Transverse colon (tissue), 4 donors: ENCODE data around the gene PIM3. TPM values are rescaled to one million over a fixed set of nuclear protein-coding genes. Genes with fewer than 3 reads are reported as not detected.

ENCODE experiments used
- DNase-seq: peaks from one replicate; pipeline ENCODE4 v3.0.0-alpha.2; 2019
- H3K27ac ChIP-seq, 4 donors: fragments of 200-600 bp; sonication (generic); 2 replicates each; pipeline ENCODE4 v1.5.1; 2016 to 2018; ENCODE audit warnings: inconsistent platforms in 4 of 4
- H3K27me3 ChIP-seq: fragments of 200-600 bp; sonication (generic); 2 replicates; pipeline ENCODE4 v1.5.1; 2017; ENCODE audit warnings: inconsistent platforms
- H3K36me3 ChIP-seq, 4 donors: fragments of 200-600 bp; sonication (generic); 2 replicates each; pipeline ENCODE4 v1.5.1; 2017 to 2019; ENCODE audit warnings: inconsistent platforms in 4 of 4
- H3K4me1 ChIP-seq, 4 donors: fragments of 200-600 bp; sonication (generic); 2 replicates each; pipeline ENCODE4 v1.5.1; 2017 to 2020; ENCODE audit warnings: inconsistent platforms in 4 of 4
- H3K4me3 ChIP-seq, 4 donors: fragments of 200-600 bp; sonication (generic); 1 replicate in 1 of 4; 2 replicates in 3 of 4; pipeline versions ENCODE4 v1.5.1 to v1.6.1; 2017 to 2019; ENCODE audit warnings: inconsistent platforms in 4 of 4
- H3K9me3 ChIP-seq, 2 donors: fragments of 200-600 bp; sonication (generic); 2 replicates each; pipeline ENCODE4 v1.5.1; 2017 to 2019; ENCODE audit warnings: inconsistent platforms in 2 of 2
- CTCF ChIP-seq, 5 experiments: fragments of 200-600 bp in 3 of 5; fragments of 450-650 bp in 2 of 5; sonication (generic) in 3 of 5; IDR thresholded peaks; 1 replicate in 2 of 5; 2 replicates in 3 of 5; pipeline ENCODE4 v1.5.1; 2016 to 2017; ENCODE audit warnings: antibody characterized with exemption in 5 of 5, inconsistent platforms in 3 of 5, mild to moderate bottlenecking in 2 of 5, moderate library complexity in 1 of 5
- EP300 ChIP-seq: sonication (generic); formaldehyde crosslinking; IDR thresholded peaks from one replicate; pipeline ENCODE4 v1.6.1; 2017; ENCODE audit warnings: antibody characterized with exemption, low read depth
- POLR2A ChIP-seq: fragments of 450-650 bp; IDR thresholded peaks from one replicate; pipeline ENCODE4 v1.6.1; 2016; ENCODE audit warnings: antibody characterized with exemption, mild to moderate bottlenecking, moderate library complexity
- POLR2AphosphoS5 ChIP-seq, 3 donors: sonication (generic); formaldehyde crosslinking; IDR thresholded peaks; one replicate each; pipeline ENCODE4 v1.6.1; 2016; ENCODE audit warnings: antibody characterized with exemption in 3 of 3
- WGBS, 2 donors: methylation state at CpG; one replicate each; pipeline ENCODE4 v1.1.5; 2018; ENCODE audit warnings: low coverage in 1 of 2; 5-methylcytosine and 5-hydroxymethylcytosine counted together
- in situ Hi-C, 4 donors: fragments of 200-750 bp; cut with MboI; loops; one replicate each; pipeline versions ENCODE4 v1.15.0 to v1.15.1; 2017; ENCODE audit warnings: low sequenced_read_pairs in 3 of 4, low pct_ligation_motif_present in 1 of 4, low pct_unique_long_range_greater_than_20kb in 1 of 4
- intact Hi-C: fragments of 100-400 bp; cut with DNase I; formaldehyde crosslinking; loops from one replicate; pipeline ENCODE4 v1.15.1; 2023; ENCODE audit warnings: low total_unique reads
- total RNA-seq, 4 donors: library from RNA; depleted of rRNA; stranded (reverse); fragments of >200 nt; gene quantifications; one replicate each; pipeline ENCODE4 v1.1.0, GENCODE V29; 2016

The PIM3 gene
- total RNA-seq, 4 donors from 2014 or later, result 115 to 290 (median 147) TPM

DNA sequence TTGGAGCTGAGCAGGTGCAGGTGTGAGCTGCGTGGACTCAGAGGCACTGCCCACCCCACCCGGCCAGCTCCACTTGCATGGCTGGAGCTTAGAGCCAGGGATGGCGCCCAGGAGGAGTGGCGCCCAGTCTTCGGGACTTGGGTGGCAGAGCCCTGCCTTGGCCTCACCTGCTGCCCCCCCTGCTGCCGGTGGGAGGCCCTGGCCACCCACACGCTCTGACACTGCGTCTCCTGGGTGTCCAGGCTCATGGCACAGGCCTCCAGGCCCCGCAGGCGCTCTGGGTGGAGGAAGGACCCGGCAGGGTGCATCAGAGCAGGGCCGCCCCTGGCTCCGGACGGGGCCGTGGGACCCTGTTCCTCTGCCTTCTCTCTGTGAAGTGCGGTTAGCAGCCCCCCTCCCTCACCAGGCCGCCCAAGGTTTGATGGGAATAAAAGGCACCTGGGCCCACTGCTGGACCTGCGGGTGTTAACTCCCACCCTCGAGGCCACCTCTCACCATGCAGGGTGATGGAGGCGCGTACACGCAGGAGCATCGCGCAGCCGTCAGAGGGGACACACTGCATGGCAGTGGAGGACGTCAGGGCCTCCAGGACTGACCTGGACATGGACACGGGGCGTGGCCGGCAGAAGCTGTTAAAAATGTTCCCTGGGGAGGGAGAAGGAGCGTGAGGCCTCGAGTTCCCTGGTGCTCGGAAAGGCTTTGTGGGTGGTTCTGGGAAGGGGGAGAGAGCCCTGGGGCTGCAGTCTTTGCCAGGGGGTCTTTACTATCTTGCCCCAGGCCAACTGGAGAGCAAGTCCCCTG is 40.2 kb downstream of the PIM3 start:
- 87 to 88% methylated on average over 10 to 20 of the region's 32 CpGs for WGBS, 2 donors
- peaks cover 12% of the 10 kb centered on the region for H3K27me3 ChIP-seq
- in situ Hi-C loops (no loop called here), intact Hi-C loops (no loop called here)
- H3K4me3 ChIP-seq, result no peak overlapping the region
- H3K36me3 ChIP-seq, result no peaks in the 10 kb centered on the region
- no peak overlapping the region for H3K27ac ChIP-seq
- DNase-seq, result no peak
- H3K4me1 ChIP-seq, result peaks cover 1 to 23% (median 16%) of the 10 kb centered on the region in 4 donors
- TF ChIP-seq POLR2AphosphoS5 (IDR thresholded peaks at IDR 0.05) (no peak), EP300 (no peak), CTCF (IDR thresholded peaks at IDR 0.05) (no peak), POLR2A (no peak)
- H3K9me3 ChIP-seq, result no peaks in the 10 kb centered on the region

DNA sequence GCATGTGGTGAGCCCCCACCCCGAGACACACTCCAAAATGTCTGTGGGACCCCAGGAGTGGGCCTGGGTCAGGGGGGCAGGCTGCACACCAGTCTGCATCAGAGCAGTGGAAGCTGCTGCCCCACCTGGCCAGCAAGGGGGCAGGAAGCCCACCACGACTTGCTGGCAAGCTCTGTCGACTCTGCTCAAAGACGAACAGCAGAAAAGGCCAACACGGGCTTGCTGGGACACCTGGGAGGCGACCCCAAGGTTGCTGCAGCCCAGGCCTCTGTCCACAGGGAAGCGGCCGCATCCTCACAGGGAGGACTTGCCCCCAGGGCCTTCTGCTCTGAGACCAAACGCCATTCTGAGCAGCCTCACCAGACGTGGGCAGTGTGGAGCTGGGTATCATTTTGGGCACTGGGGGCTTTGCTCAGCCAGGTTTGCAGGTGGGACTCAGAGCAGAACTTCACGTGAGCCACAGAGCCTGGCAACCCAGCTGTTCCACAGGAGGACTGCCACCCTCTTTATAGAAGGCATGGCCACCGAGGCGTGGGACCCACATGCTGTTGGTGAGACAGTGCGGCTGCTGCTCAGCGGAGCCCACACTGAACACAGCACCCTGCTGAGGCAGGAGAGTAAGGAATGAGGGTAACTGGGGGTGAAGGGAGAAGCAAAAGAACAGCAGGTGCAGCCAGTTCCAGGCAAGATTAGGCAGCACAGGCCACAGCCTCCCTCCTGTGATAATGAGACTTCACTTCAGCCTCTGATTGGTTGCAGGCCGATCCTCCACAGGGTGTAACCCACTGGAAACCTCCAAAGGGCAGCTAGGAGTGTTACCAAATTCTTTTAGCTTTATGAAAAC is 41.0 kb downstream of the PIM3 start:
- Histone ChIP-seq H3K27me3 (peaks cover 12% of the 10 kb centered on the region), H3K27ac (no peak overlapping the region), H3K4me3 (no peak overlapping the region), H3K9me3 (no peaks in the 10 kb centered on the region), H3K36me3 (no peaks in the 10 kb centered on the region), H3K4me1 (peaks cover 0 to 17% (median 11%) of the 10 kb centered on the region in 4 donors)
- DNase-seq, result no peak
- in situ Hi-C loops, result no loop called here
- WGBS, 2 donors, result 82% methylated on average over 15 of the region's 16 CpGs; no CpG with 5 or more reads in 1 of the 2 donors
- intact Hi-C loops, result no loop called here
- no peak for TF ChIP-seq EP300
- no peak for TF ChIP-seq CTCF (IDR thresholded peaks at IDR 0.05)
- no peak for TF ChIP-seq POLR2AphosphoS5 (IDR thresholded peaks at IDR 0.05)

DNA sequence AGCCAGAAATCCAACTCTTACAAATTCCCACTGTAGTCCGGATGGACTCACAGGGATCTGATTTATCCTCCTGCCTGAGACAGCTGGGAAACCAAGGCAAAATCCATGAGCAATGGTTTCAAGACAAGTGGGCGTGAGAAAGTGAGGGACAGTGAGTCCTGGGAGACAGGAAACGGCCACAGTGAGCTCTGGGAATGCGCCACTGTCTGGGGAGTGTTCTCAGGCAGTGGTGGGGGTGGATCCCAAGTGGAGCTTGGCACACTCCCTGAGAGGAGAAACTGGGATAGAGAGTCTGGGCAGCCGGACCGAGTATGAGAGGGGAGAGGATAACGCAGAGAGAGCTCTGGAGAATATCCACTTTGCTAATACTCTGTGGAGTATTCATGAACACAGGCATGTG is 42.2 kb downstream of the PIM3 start:
- Histone ChIP-seq H3K9me3 (no peaks in the 10 kb centered on the region), H3K27me3 (peaks cover 12% of the 10 kb centered on the region), H3K27ac (no peak overlapping the region), H3K4me1 (peaks cover 0 to 14% (median 6%) of the 10 kb centered on the region in 4 donors), H3K4me3 (no peak overlapping the region), H3K36me3 (no peaks in the 10 kb centered on the region)
- WGBS, 2 donors, result 67% methylated on average over 7 of the region's 7 CpGs; no CpG with 5 or more reads in 1 of the 2 donors
- in situ Hi-C loops (no loop called here), intact Hi-C loops (no loop called here)
- peak; percentile 7 for DNase-seq
- no peak for TF ChIP-seq POLR2AphosphoS5 (IDR thresholded peaks at IDR 0.05)
- no peak for TF ChIP-seq CTCF (IDR thresholded peaks at IDR 0.05)
- TF ChIP-seq EP300, result no peak
- TF ChIP-seq POLR2A, result no peak

GRCh38 chr22:50004918-50005317 is 44.3 kb downstream of the PIM3 start:
- WGBS, 2 donors, result 62 to 66% methylated on average over 4 of the region's 4 CpGs
- TF ChIP-seq POLR2AphosphoS5 (IDR thresholded peaks at IDR 0.05) (no peak), POLR2A (no peak), EP300 (no peak), CTCF (IDR thresholded peaks at IDR 0.05) (no peak)
- in situ Hi-C loops, result no loop called here

More at GRCh38 chr22:50004918-50005317, 44.3 kb downstream of the PIM3 start:
- Histone ChIP-seq H3K4me1 (peaks cover 0 to 10% (median 2%) of the 10 kb centered on the region in 4 donors), H3K36me3 (no peaks in the 10 kb centered on the region), H3K27ac (no peak overlapping the region), H3K4me3 (no peak overlapping the region), H3K9me3 (no peaks in the 10 kb centered on the region), H3K27me3 (peaks cover 12% of the 10 kb centered on the region)
- intact Hi-C loops, result no loop called here
- DNase-seq, result no peak
